ENCODE results near the gene GLI3. TPM values are rescaled to one million over a fixed set of nuclear protein-coding genes. Genes with fewer than 3 reads are reported as not detected.

Gene GLI3
- total RNA-seq, 4 donors from 2014 or later, result 3.0 to 9.0 (median 4.2) TPM

DNA sequence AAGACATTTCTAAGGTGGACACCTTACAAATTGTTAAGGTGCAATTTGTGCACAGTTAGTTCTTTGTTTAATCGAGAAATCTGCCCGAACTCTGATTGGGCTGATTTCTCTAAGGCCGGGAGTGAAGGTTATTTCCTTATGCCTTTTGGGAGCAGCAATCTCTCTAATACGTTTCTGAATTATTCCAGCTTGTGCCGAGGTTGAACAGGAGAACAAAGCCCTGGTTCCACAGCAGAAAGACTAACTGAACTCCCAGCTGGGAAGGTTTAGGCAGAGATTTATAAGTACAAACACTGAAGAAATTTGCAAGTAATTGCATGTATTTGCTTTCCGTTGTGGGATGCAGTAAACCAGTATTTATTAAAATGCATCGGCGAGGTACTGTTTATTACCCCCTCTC lies 116.8 kb downstream of the GLI3 start:
- Histone ChIP-seq H3K36me3 (no peaks in the 10 kb centered on the region), H3K4me1 (no peaks in the 10 kb centered on the region), H3K4me3 (no peak overlapping the region), H3K27ac (no peak overlapping the region), H3K9me3 (no peaks in the 10 kb centered on the region), H3K27me3 (no peaks in the 10 kb centered on the region)
- no peak for TF ChIP-seq POLR2A (IDR thresholded peaks at IDR 0.05)
- TF ChIP-seq, protein P1, sequence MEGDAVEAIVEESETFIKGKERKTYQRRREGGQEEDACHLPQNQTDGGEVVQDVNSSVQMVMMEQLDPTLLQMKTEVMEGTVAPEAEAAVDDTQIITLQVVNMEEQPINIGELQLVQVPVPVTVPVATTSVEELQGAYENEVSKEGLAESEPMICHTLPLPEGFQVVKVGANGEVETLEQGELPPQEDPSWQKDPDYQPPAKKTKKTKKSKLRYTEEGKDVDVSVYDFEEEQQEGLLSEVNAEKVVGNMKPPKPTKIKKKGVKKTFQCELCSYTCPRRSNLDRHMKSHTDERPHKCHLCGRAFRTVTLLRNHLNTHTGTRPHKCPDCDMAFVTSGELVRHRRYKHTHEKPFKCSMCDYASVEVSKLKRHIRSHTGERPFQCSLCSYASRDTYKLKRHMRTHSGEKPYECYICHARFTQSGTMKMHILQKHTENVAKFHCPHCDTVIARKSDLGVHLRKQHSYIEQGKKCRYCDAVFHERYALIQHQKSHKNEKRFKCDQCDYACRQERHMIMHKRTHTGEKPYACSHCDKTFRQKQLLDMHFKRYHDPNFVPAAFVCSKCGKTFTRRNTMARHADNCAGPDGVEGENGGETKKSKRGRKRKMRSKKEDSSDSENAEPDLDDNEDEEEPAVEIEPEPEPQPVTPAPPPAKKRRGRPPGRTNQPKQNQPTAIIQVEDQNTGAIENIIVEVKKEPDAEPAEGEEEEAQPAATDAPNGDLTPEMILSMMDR (IDR thresholded peaks at IDR 0.05), result no peak
- 82 to 85% methylated on average over 8 of the region's 8 CpGs for WGBS, 2 donors
- DNase-seq, result no peak
- intact Hi-C loops (cut with DNase I), result no loop called here

DNA sequence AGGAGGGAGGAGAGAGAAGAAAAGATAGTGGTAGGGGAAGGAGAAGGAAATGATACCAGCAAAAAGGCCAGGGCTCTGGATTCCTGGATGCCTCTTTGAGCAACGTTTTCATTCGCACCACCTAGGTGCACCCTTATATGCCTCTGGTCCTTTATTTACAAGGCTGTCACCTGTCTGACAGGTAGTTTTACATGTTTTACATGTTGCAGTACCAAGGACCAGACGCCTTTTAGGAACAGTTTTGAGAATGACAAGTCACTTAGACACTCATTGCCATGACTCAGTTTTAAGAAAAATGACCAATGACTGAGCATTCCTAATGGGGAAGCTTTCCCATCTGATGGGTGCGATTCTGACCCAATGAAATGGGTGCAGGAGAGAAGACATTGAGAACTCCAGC lies 119.8 kb downstream of the GLI3 start:
- intact Hi-C loops (cut with DNase I), result no loop called here
- WGBS, 2 donors, result 60 to 78% methylated on average over 4 of the region's 4 CpGs
- Histone ChIP-seq H3K4me1 (no peaks in the 10 kb centered on the region), H3K36me3 (no peaks in the 10 kb centered on the region), H3K4me3 (no peak overlapping the region), H3K27me3 (no peaks in the 10 kb centered on the region), H3K27ac (no peak overlapping the region), H3K9me3 (no peaks in the 10 kb centered on the region)
- TF ChIP-seq, protein P1 (IDR thresholded peaks at IDR 0.05), result no peak
- no peak for TF ChIP-seq POLR2A (IDR thresholded peaks at IDR 0.05)
- DNase-seq, result no peak

GRCh38 chr7:42115795-42116194 lies 121.2 kb downstream of the GLI3 start:
- TF ChIP-seq POLR2A (IDR thresholded peaks at IDR 0.05), result no peak
- TF ChIP-seq, protein P1 (IDR thresholded peaks at IDR 0.05), result no peak
- no peaks in the 10 kb centered on the region for H3K36me3 ChIP-seq
- H3K4me1 ChIP-seq, result no peaks in the 10 kb centered on the region
- H3K4me3 ChIP-seq, result no peak overlapping the region
- WGBS, 2 donors, result 25 to 40% methylated on average over 2 of the region's 2 CpGs
- no peak overlapping the region for H3K27ac ChIP-seq
- no peaks in the 10 kb centered on the region for H3K9me3 ChIP-seq
- intact Hi-C loops (cut with DNase I), result no loop called here
- no peak for DNase-seq
- no peaks in the 10 kb centered on the region for H3K27me3 ChIP-seq

DNA sequence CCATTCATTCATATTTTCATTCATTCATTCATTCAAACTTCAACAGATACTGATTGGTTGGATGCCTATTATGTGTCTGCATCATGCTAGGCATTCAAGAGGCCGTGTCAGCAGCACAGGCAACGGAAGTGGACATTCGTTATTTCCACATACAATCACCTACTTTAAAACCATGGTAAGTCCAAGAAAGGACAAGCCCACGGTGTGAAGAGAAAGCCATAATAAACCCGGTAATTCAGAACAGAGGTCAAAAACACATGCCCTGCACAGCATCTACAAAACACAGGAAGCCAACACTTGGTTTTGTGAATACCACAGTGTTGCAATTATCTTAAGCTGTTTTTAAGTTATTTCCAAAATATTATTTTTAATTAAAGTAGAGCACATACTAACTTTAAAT lies 126.7 kb downstream of the GLI3 start:
- Histone ChIP-seq H3K27me3 (no peaks in the 10 kb centered on the region), H3K9me3 (no peaks in the 10 kb centered on the region), H3K36me3 (no peaks in the 10 kb centered on the region), H3K27ac (no peak overlapping the region), H3K4me3 (no peak overlapping the region), H3K4me1 (peaks cover 3 to 49% (median 19%) of the 10 kb centered on the region in 3 donors)
- 83 to 93% methylated on average over 5 of the region's 5 CpGs for WGBS, 2 donors
- no peak for DNase-seq
- no peak for TF ChIP-seq POLR2A (IDR thresholded peaks at IDR 0.05)
- TF ChIP-seq, protein P1 (IDR thresholded peaks at IDR 0.05), result no peak
- intact Hi-C loops (cut with DNase I), result no loop called here

DNA sequence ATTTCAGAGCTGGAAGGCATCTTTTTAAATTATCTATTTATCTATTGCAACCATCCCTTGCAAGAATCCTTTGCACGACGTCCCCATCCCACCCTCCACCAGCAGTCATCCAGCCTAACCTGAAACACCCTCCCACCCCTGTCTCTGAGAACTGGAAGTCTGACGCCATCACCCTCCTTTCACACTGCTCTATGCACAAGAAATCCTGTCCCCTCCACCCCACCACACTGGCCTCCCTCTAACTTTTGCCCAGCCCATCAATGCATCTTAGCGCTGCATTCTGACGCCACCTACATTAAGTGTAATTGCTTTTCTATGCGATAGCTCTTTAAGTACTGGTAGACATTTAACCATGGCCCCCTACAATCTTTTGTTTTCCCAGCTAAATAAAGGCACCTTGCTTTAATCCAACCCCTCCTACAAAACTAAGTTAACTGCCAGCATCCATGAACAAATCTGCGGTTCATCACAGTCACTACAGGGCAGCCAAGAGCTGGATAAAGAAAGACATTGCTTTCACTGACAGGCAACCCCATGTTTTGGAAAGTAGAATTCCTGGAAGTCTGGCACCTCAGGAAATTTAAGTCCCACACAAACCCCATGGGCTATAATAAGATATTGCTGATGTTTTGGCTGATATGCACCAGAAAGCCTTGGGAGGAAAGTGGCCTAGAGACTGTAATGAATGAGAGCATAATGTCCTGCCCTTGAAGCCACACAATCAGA lies 128.0 kb downstream of the GLI3 start:
- peak overlapping the region in 1 of 4 donors; percentile 29 for H3K27ac ChIP-seq
- WGBS, 2 donors, result 83 to 90% methylated on average over 7 of the region's 7 CpGs
- H3K4me1 ChIP-seq, result peaks cover 3 to 60% (median 19%) of the 10 kb centered on the region in 3 donors

More for the DNA sequence above, 128.0 kb downstream of the GLI3 start:
- TF ChIP-seq POLR2A (IDR thresholded peaks at IDR 0.05), result no peak
- TF ChIP-seq, protein P1 (IDR thresholded peaks at IDR 0.05), result no peak
- no peak for DNase-seq
- intact Hi-C loops (cut with DNase I), result no loop called here
- Histone ChIP-seq H3K4me3 (no peak overlapping the region), H3K9me3 (no peaks in the 10 kb centered on the region), H3K36me3 (no peaks in the 10 kb centered on the region), H3K27me3 (no peaks in the 10 kb centered on the region)
